ENCODE measurements around the gene METRN.

The METRN gene

DNA sequence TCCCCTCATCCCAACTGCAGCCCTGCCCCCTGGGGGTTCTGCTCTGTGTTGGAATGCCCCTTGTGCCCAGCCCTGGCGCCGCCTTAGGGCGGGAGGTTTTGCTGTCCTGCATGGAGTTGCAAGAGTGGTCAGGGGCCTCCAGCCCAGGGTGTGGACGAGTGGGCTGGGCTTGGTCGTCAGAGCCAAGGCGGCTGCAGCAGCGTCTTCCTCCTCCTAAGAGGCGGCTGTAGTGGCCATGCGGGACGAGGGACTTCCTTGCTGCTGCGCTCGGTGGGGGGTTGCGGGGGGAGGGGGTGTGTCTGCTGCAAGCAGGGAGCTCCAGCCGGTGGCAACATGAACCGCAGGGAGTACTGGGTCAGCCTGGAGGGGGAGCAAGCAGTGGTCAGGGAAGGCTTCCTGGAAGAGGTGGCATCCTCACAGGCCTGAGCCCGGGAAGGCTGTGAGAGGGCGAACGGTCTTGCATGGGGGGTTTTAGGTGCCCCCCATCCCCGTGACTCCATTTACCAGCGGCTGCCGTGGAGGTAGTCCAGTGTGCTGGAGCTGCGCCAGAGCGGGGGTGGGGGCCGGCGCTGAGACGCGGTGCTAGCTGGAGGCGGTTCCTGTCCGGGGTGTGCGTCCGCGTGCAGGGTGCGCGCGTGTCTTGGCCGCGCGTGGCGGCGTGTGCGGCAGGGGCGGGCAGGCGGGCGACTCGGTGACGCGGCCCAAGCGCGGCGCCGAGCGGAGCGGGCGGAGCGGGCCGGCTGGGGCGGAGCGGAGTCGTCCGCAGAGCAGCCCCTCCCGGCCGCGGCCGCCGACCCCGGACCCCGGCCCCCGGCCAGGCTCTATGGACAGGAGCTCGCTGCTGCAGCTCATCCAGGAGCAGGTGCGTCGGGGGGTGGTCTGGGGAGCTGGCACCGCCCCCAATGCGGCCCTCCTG lies 39.7 kb upstream of the METRN start, which contains the start of gene RHBDL1:
Gene RHBDL1 (plus strand): TSS at position 704 of the 916 bp plus-strand sequence. CDS start 120 bp downstream, at position 824.
- no peak within 1 kb of the TSS for H3K27ac Mint-ChIP-seq
- H3K36me3 Mint-ChIP-seq (ENCODE audit: low read depth), result peaks cover 3% of the 10 kb centered on the region
- peaks cover 6% of the 10 kb centered on the region for H3K4me1 Mint-ChIP-seq
- DNase-seq (peak; percentile 22), ATAC-seq (no peak)
- H3K9me3 Mint-ChIP-seq, result no peaks in the 10 kb centered on the region
- H3K27me3 Mint-ChIP-seq, result peaks cover 5% of the 10 kb centered on the region
- H3K4me3 Mint-ChIP-seq, result no peak within 1 kb of the TSS

- DNase-seq, result no peak
- peaks cover 8% of the 10 kb centered on the region for H3K4me1 Mint-ChIP-seq
These were observed 38.9 kb upstream of the METRN start for GRCh38 chr16:675884-676564.

GRCh38 chr16:676565-676902 lies 38.4 kb upstream of the METRN start:
- no peak for DNase-seq
- Mint-ChIP-seq H3K27ac (no peak overlapping the region), H3K27me3 (peaks cover 5% of the 10 kb centered on the region), H3K9me3 (no peaks in the 10 kb centered on the region), H3K4me1 (peaks cover 13% of the 10 kb centered on the region), H3K36me3 (ENCODE audit: low read depth) (peaks cover 5% of the 10 kb centered on the region), H3K4me3 (no peak overlapping the region)
- ATAC-seq, result no peak

More at GRCh38 chr16:675884-676564, 38.9 kb upstream of the METRN start:
- H3K27ac Mint-ChIP-seq, result no peak overlapping the region
- no peaks in the 10 kb centered on the region for H3K9me3 Mint-ChIP-seq
- H3K27me3 Mint-ChIP-seq, result peaks cover 5% of the 10 kb centered on the region
- no peak overlapping the region for H3K4me3 Mint-ChIP-seq
- no peak for ATAC-seq
- H3K36me3 Mint-ChIP-seq (ENCODE audit: low read depth), result peaks cover 3% of the 10 kb centered on the region

DNA sequence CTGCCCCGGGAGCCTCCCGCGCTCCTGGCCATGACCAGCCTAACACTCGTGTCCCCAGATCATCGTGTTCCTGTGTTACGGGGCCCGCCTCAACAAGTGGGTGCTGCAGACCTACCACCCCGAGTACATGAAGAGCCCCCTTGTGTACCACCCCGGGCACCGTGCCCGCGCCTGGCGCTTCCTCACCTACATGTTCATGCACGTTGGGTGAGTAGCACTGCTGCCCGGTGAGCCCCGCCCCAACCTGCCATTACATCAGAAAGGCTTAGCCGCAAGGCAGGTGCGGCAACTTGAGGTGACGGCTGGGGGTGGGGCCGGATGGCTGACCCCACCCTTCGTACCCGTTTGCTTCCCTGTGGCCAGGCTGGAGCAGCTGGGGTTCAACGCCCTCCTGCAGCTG lies 38.0 kb upstream of the METRN start:
- no peak for DNase-seq
- Mint-ChIP-seq H3K4me1 (peaks cover 17% of the 10 kb centered on the region), H3K36me3 (ENCODE audit: low read depth) (peaks cover 9% of the 10 kb centered on the region), H3K27ac (no peak overlapping the region), H3K9me3 (no peaks in the 10 kb centered on the region), H3K27me3 (peaks cover 5% of the 10 kb centered on the region), H3K4me3 (no peak overlapping the region)
- no peak for ATAC-seq

GRCh38 chr16:677316-678190 lies 37.4 kb upstream of the METRN start:
- no peak for ATAC-seq
- Mint-ChIP-seq H3K36me3 (ENCODE audit: low read depth) (peaks cover 14% of the 10 kb centered on the region), H3K4me1 (peaks cover 22% of the 10 kb centered on the region), H3K4me3 (no peak overlapping the region), H3K27ac (no peak overlapping the region), H3K27me3 (peaks cover 5% of the 10 kb centered on the region), H3K9me3 (no peaks in the 10 kb centered on the region)
- no peak for DNase-seq

DNA sequence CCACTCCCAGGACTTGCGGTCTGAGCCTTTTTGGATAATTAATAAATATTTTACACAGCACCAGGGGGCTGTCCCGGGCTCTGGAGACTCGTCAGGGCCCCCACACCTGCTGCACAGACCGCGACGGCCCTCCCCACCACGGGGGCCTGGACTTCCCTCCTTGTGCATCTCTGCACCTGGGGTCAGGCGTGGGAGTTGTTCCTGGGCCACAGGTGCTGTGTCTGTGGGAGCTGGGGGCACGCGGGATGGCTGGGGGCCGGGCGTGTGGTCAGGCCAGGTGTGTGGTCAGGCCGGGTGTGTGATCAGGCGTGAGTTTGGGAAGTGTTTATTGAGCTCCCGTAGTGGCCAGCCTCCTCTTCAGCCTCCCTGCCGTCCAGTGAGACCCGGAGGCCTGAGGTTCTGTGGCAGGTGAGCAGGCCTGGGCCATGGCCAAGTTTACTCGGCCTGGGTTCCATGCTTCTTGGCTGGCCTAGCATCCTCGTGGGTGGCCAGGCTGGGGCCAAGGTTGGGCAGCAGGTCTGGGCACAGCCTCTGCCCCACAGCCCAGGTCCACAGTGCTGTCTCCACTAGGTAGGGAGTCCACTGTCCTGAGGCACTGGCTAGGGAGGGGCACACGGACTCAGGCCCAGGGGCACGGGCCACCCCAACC lies 36.6 kb upstream of the METRN start:
- Mint-ChIP-seq H3K4me3 (no peak overlapping the region), H3K27me3 (peaks cover 5% of the 10 kb centered on the region), H3K27ac (no peak overlapping the region), H3K9me3 (no peaks in the 10 kb centered on the region), H3K4me1 (peaks cover 27% of the 10 kb centered on the region), H3K36me3 (ENCODE audit: low read depth) (peaks cover 18% of the 10 kb centered on the region)
- no peak for ATAC-seq
- no peak for DNase-seq

DNA sequence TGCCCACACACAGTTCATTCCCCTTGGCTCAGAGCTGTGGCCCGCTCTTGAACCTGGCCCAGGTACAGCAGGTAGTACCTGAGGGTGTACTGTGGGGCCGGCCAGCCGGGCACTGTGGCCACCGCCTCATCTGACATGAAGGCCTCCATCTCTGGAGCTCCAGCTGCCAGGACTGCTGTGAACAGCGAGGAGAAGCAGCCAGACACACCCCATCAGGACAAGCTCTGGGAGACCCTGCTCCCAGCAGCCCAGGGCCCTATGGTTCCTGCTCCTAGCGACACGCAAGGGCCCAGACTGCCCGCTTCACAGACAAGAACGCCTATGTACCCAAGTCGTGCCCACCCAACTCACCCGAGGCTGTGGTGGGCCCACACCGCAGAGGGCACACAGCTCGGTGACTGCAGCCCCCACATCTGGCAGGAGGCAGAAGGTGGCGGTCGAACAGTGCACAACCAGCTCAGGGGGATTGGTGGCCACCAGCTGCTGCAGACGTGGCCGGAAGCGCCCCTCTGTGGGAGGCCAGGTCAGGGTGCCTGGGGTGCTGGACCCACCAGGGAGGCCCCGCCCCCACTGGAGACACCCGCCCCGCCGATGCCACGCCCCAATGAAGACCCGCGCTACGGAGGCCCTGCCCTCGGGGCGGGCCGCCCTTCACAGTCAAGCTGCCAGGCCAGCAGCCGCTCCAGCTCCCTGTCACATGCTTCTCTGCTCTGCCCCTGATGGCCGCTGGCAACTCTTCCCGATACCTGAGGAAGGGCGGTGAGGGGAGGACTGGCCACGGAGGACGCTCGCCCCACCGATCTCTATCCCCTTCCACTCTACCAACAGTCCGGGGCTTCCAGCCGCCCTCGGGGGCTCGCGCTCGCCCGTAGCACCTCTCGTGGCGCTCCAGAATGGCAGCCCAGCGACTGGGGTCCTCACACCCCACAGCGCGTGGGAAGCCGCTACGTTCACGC lies 35.8 kb upstream of the METRN start:
- ATAC-seq, result peak; percentile 7
- DNase-seq, result peak; percentile 69
- peaks cover 18% of the 10 kb centered on the region for H3K36me3 Mint-ChIP-seq (ENCODE audit: low read depth)
- H3K27me3 Mint-ChIP-seq, result peaks cover 5% of the 10 kb centered on the region
- H3K9me3 Mint-ChIP-seq, result no peaks in the 10 kb centered on the region
- peak overlapping the region; percentile 73 for H3K27ac Mint-ChIP-seq
- peaks cover 30% of the 10 kb centered on the region for H3K4me1 Mint-ChIP-seq
- peak overlapping the region; percentile 75 for H3K4me3 Mint-ChIP-seq

- H3K27me3 Mint-ChIP-seq, result peaks cover 5% of the 10 kb centered on the region
- peak within 1 kb of the TSS; percentile 82 for H3K4me3 Mint-ChIP-seq
- no peaks in the 10 kb centered on the region for H3K9me3 Mint-ChIP-seq
- H3K27ac Mint-ChIP-seq, result peak within 1 kb of the TSS; percentile 87
- peaks cover 18% of the 10 kb centered on the region for H3K36me3 Mint-ChIP-seq (ENCODE audit: low read depth)
- DNase-seq (peak; percentile 90), ATAC-seq (peak; percentile 34)
- H3K4me1 Mint-ChIP-seq, result peaks cover 31% of the 10 kb centered on the region
These were observed 34.9 kb upstream of the METRN start, which contains the start of gene STUB1 for GRCh38 chr16:679814-680624. STUB1 (plus strand) TSS chr16:680410; CDS start chr16:680526, 116 bp downstream.

DNA sequence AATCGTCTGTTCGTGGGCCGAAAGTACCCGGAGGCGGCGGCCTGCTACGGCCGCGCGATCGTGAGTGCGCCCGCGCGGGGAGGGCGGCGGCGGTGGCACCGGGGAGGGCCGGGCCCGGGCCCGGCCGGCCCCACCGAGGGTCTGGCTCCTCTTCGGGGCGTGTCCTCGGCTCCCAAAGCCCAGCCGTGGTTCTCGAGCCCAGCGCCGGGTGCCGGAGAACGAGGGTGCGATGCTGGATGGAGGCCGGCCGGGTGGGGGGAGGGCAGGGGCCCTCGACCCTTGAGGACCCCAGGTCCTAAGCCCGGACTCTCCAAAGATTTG lies 34.3 kb upstream of the METRN start:
- H3K27me3 Mint-ChIP-seq, result peaks cover 5% of the 10 kb centered on the region
- DNase-seq, result no peak
- ATAC-seq, result no peak

GRCh38 chr16:680967-681745 lies 33.8 kb upstream of the METRN start:
- H3K4me1 Mint-ChIP-seq, result peaks cover 34% of the 10 kb centered on the region
- DNase-seq (peak; percentile 41), ATAC-seq (no peak)
- peaks cover 5% of the 10 kb centered on the region for H3K27me3 Mint-ChIP-seq
- H3K4me3 Mint-ChIP-seq, result peak overlapping the region; percentile 82
- H3K9me3 Mint-ChIP-seq, result no peaks in the 10 kb centered on the region
- H3K36me3 Mint-ChIP-seq (ENCODE audit: low read depth), result peaks cover 18% of the 10 kb centered on the region
- peak overlapping the region; percentile 49 for H3K27ac Mint-ChIP-seq

More for the DNA sequence above, 34.3 kb upstream of the METRN start:
- H3K27ac Mint-ChIP-seq, result peak overlapping the region; percentile 49
- H3K36me3 Mint-ChIP-seq (ENCODE audit: low read depth), result peaks cover 18% of the 10 kb centered on the region
- H3K4me1 Mint-ChIP-seq, result peaks cover 31% of the 10 kb centered on the region
- no peaks in the 10 kb centered on the region for H3K9me3 Mint-ChIP-seq
- peak overlapping the region; percentile 82 for H3K4me3 Mint-ChIP-seq

- H3K4me1 Mint-ChIP-seq, result peaks cover 34% of the 10 kb centered on the region
- H3K27me3 Mint-ChIP-seq, result peaks cover under 1% of the 10 kb centered on the region
- no peaks in the 10 kb centered on the region for H3K9me3 Mint-ChIP-seq
- peaks cover 18% of the 10 kb centered on the region for H3K36me3 Mint-ChIP-seq (ENCODE audit: low read depth)
- peak overlapping the region; percentile 54 for H3K27ac Mint-ChIP-seq
- DNase-seq (no peak), ATAC-seq (no peak)
- H3K4me3 Mint-ChIP-seq, result peak overlapping the region; percentile 82
These were observed 33.0 kb upstream of the METRN start for GRCh38 chr16:681746-682427.
